Fibroblast of gingiva (primary cell): Measurements from ENCODE around the gene OR2H1.

Experiments
- DNase-seq: peaks from one replicate; pipeline ENCODE4 v3.0.0-alpha.2; 2011; ENCODE audit warnings: low read depth

Gene OR2H1

GRCh38 chr6:29510746-29511300 lies 53.9 kb downstream of the OR2H1 start:
- DNase-seq, result no peak
